ENCODE results near the gene SEC14L1.

DNA sequence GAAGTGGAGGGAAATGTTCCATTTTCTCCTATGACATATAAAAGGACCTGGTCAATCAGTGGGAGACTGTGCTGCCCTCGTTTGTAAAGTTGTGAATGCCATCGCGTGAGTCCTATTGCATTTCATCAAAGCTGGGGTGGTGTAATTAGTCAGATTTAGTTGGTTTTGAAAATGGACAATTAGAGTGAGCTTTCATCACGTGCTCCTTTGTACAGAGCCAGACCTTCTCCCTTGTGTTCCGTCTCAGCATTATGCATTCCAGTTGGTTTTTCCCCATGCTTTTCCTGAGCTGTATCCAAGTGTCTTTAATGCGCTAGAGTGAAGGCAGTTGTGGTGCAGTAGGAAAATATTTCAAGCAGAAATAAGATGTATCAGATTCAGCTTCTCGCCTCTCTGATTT is 10.4 kb downstream of the SEC14L1 start:
- TF ChIP-seq CTCF (IDR thresholded peaks at IDR 0.05; ENCODE audit: low read length) (no peak), EZH2 (optimal IDR thresholded peaks at IDR 0.05; ENCODE audit: low read depth, low read length) (no peak)
